T-helper 17 cell (primary cell): ENCODE data around the gene RASD2. TPM values are rescaled to one million over a fixed set of nuclear protein-coding genes. Genes with fewer than 3 reads are reported as not detected.

Experiments
- ATAC-seq: fragments of 150-1000 bp; cut with Tn5 transposase; 2 replicates; pipeline ENCODE4 v1.10.0; 2021; ENCODE audit warnings: mild to moderate bottlenecking, moderate library complexity
- DNase-seq, 3 donors: peaks; one replicate each; pipeline versions ENCODE4 v3.0.0 to v3.0.0-alpha.2; 2020 to 2021
- H3K9me3 ChIP-seq: one replicate; pipeline ENCODE4 v1.7.0; 2013; ENCODE audit warnings: low read length, mild to moderate bottlenecking; ENCODE audit not compliant: control insufficient read depth, poor library complexity, severe bottlenecking
- H3K27ac Mint-ChIP-seq: one replicate; pipeline ENCODE4 v1.8.0; 2022; ENCODE audit warnings: mild to moderate bottlenecking, moderate library complexity, mixed read lengths
- H3K27me3 Mint-ChIP-seq: one replicate; pipeline ENCODE4 v1.8.0; 2022; ENCODE audit warnings: mixed read lengths
- H3K36me3 Mint-ChIP-seq: one replicate; pipeline ENCODE4 v1.8.0; 2022; ENCODE audit warnings: low read depth, mixed read lengths
- H3K4me1 Mint-ChIP-seq: one replicate; pipeline ENCODE4 v1.8.0; 2022; ENCODE audit warnings: mild to moderate bottlenecking, mixed read lengths
- H3K4me3 Mint-ChIP-seq: one replicate; pipeline ENCODE4 v1.8.0; 2022; ENCODE audit warnings: mild to moderate bottlenecking, moderate library complexity, mixed read lengths
- total RNA-seq, 4 donors: library from RNA in 2 of 4; stranded (reverse) in 2 of 4; gene quantifications; one replicate each; pipeline ENCODE4 v1.2.3 and lab custom pipeline; 2022 to 2026

The RASD2 gene
- total RNA-seq, 2 donors from 2014 or later: 0.67 to 1.4 TPM

DNA sequence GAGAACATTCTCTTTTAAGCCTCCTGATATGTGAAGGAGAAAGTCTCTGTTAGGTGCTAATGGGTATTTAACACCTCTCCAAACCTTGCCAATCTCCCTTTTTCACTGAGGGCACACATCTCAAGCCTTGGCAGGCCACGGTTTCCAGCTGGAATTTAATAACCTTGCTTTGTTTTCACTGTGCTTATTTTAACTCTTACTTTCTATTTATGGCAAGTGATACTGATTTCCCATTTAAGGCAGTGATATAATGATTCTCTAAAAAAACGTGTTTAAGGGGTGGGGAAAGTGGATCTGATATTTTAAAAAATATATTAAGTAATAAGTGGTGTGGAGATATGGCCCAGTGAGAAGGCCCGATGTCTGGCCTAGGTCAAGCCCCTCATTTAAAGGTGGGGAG lies 1.1 kb upstream of the RASD2 start:
- Mint-ChIP-seq H3K4me3 (peak overlapping the region; percentile 64), H3K27me3 (peaks cover 33% of the 10 kb centered on the region), H3K4me1 (peaks cover 9% of the 10 kb centered on the region), H3K36me3 (peaks cover 2% of the 10 kb centered on the region), H3K27ac (no peak overlapping the region)
- no peaks in the 10 kb centered on the region for H3K9me3 ChIP-seq
- DNase-seq (no peak), ATAC-seq (no peak)

DNA sequence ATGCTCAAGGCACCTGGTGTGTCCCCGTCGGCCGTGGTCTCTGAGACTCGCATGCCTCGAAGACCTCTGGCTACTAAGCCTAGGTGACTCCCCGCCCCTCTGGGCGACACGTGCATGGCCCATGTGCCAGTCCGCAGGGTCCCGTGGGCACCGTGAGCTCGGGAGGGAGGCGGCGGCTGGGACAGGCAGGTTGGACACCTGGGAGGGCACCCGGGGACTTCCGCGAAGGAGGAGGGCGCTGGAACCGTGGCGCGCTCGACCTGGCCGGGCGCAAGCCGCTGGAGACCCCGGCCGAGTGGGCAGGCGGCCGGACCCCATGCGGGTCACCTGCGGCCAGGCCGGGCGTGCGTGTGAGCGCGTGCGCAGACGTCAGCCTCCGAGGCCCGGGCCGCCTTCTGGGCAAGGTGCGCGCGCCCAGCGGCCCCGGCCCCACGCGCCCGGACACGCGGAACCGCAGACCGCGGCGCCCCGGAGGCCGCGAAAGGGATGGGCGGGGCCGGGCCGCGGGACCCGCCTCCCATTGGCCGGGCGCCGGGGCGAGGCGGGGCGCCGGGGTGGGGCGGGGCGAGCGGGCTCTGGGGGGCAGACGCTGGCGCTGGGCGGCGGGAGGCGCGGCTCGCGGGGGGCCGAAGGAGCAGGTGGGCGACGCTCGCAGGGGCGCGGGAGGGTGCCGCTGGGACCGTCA lies 579 bp upstream of the RASD2 start:
- DNase-seq (peak; percentile 53 to 64 (median 59)), ATAC-seq (peak; percentile 91)
- peaks cover 2% of the 10 kb centered on the region for H3K36me3 Mint-ChIP-seq
- H3K27ac Mint-ChIP-seq: no peak overlapping the region
- H3K4me1 Mint-ChIP-seq: peaks cover 9% of the 10 kb centered on the region
- H3K9me3 ChIP-seq: no peaks in the 10 kb centered on the region
- peaks cover 39% of the 10 kb centered on the region for H3K27me3 Mint-ChIP-seq
- peak overlapping the region; percentile 82 for H3K4me3 Mint-ChIP-seq

GRCh38 chr22:35541254-35541748 lies 670 bp downstream of the RASD2 start:
- H3K9me3 ChIP-seq: no peaks in the 10 kb centered on the region
- Mint-ChIP-seq H3K36me3 (peaks cover 2% of the 10 kb centered on the region), H3K4me1 (peaks cover 9% of the 10 kb centered on the region), H3K27me3 (peaks cover 51% of the 10 kb centered on the region), H3K27ac (no peak overlapping the region), H3K4me3 (peak overlapping the region; percentile 52)
- DNase-seq (no peak), ATAC-seq (no peak)

DNA sequence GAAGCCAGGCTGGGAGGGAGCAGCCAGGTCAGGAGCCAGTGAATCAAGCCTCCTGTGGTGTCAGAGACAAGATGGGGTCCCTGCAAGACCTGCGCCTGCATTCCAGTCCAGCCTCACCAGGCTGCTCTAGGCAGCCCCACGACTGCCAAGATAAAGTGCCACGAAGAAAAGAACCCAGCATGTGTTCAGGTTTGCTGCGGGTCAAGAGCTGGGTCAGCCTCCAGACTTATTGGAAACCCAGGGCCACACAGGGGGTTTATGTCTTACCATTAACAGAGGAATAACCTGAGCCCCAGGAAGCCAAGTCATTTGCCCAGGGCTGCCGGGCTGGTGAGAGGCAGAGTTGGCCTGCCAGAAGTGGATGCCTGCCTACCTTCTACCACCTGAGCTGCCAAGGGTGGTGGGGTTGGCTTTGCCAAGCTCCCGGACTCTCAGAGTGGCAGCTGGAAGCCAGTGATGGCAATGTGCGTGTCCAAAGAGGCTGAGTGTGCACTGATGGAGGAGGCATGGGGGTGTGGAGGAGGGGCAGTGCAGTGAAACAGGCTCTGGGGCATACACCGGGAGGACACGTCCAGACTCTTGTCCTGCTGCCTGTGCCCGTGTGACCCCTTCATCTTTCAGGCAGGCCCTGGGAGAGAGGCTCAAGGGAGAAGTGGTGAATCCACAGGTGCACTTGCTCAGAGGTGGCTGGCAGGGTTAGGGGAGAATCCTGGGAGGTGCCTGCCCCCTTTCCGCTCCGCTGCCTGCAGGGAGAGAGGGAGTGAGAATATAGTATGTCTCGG lies 1.7 kb downstream of the RASD2 start:
- H3K27ac Mint-ChIP-seq: no peak overlapping the region
- DNase-seq (no peak), ATAC-seq (no peak)
- no peak overlapping the region for H3K4me3 Mint-ChIP-seq
- H3K4me1 Mint-ChIP-seq: peaks cover 9% of the 10 kb centered on the region
- H3K27me3 Mint-ChIP-seq: peaks cover 53% of the 10 kb centered on the region
- H3K9me3 ChIP-seq: no peaks in the 10 kb centered on the region
- H3K36me3 Mint-ChIP-seq: peaks cover 2% of the 10 kb centered on the region

- no peak for DNase-seq
- peaks cover 53% of the 10 kb centered on the region for H3K27me3 Mint-ChIP-seq
- H3K4me1 Mint-ChIP-seq: peaks cover 9% of the 10 kb centered on the region
- no peaks in the 10 kb centered on the region for H3K9me3 ChIP-seq
- H3K36me3 Mint-ChIP-seq: peaks cover 2% of the 10 kb centered on the region
- H3K27ac Mint-ChIP-seq: no peak overlapping the region
- H3K4me3 Mint-ChIP-seq: no peak overlapping the region
- ATAC-seq: no peak
These were observed 2.4 kb downstream of the RASD2 start for GRCh38 chr22:35542939-35543516.

DNA sequence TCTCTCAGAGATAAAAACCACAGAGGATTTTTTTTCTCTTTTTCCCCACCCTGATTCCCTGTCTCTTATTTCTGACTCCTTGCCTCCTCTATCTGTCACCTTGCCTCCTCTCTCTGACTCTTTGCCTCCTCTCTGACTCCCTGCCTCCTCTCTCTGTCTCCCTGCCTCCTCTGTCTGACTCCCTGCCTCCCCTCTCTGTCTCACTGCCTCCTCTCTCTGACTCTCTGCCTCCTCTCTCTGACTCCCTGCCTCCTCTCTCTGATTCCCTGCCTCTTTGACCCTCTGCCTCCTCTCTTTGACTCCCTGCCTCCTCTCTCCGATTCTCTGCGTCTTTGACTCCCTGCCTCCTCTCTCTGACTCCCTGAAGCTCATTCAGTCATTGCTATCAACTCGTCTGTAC lies 3.1 kb downstream of the RASD2 start:
- H3K27ac Mint-ChIP-seq: no peak overlapping the region
- peaks cover 53% of the 10 kb centered on the region for H3K27me3 Mint-ChIP-seq
- no peaks in the 10 kb centered on the region for H3K9me3 ChIP-seq
- DNase-seq (no peak), ATAC-seq (no peak)
- peaks cover 9% of the 10 kb centered on the region for H3K4me1 Mint-ChIP-seq
- H3K36me3 Mint-ChIP-seq: peaks cover 2% of the 10 kb centered on the region
- H3K4me3 Mint-ChIP-seq: no peak overlapping the region

GRCh38 chr22:35544189-35544588 lies 3.6 kb downstream of the RASD2 start:
- ATAC-seq: no peak
- DNase-seq: no peak
- Mint-ChIP-seq H3K4me3 (no peak overlapping the region), H3K4me1 (peaks cover 9% of the 10 kb centered on the region), H3K36me3 (peaks cover 2% of the 10 kb centered on the region), H3K27me3 (peaks cover 53% of the 10 kb centered on the region), H3K27ac (no peak overlapping the region)
- no peaks in the 10 kb centered on the region for H3K9me3 ChIP-seq

GRCh38 chr22:35544827-35545226 lies 4.2 kb downstream of the RASD2 start:
- no peak overlapping the region for H3K4me3 Mint-ChIP-seq
- peaks cover 53% of the 10 kb centered on the region for H3K27me3 Mint-ChIP-seq
- no peak overlapping the region for H3K27ac Mint-ChIP-seq
- peaks cover 2% of the 10 kb centered on the region for H3K36me3 Mint-ChIP-seq
- DNase-seq (no peak), ATAC-seq (no peak)
- peaks cover 9% of the 10 kb centered on the region for H3K4me1 Mint-ChIP-seq
- no peaks in the 10 kb centered on the region for H3K9me3 ChIP-seq

GRCh38 chr22:35546886-35547285 lies 6.3 kb downstream of the RASD2 start:
- DNase-seq (no peak), ATAC-seq (no peak)
- H3K27me3 Mint-ChIP-seq: peaks cover 46% of the 10 kb centered on the region
- H3K27ac Mint-ChIP-seq: no peak overlapping the region
- peaks cover 2% of the 10 kb centered on the region for H3K36me3 Mint-ChIP-seq
- H3K4me3 Mint-ChIP-seq: no peak overlapping the region
- no peaks in the 10 kb centered on the region for H3K9me3 ChIP-seq
- H3K4me1 Mint-ChIP-seq: peaks cover 5% of the 10 kb centered on the region

- Mint-ChIP-seq H3K4me3 (no peak overlapping the region), H3K36me3 (peaks cover 2% of the 10 kb centered on the region), H3K27ac (no peak overlapping the region), H3K27me3 (peaks cover 33% of the 10 kb centered on the region), H3K4me1 (peaks cover 13% of the 10 kb centered on the region)
- DNase-seq (no peak), ATAC-seq (no peak)
- no peaks in the 10 kb centered on the region for H3K9me3 ChIP-seq
These were observed 7.5 kb downstream of the RASD2 start for GRCh38 chr22:35547987-35548721.

GRCh38 chr22:35548722-35549112 lies 8.1 kb downstream of the RASD2 start:
- Mint-ChIP-seq H3K27ac (no peak overlapping the region), H3K4me3 (no peak overlapping the region), H3K4me1 (peaks cover 12% of the 10 kb centered on the region), H3K27me3 (peaks cover 28% of the 10 kb centered on the region), H3K36me3 (no peaks in the 10 kb centered on the region)
- no peak for ATAC-seq
- DNase-seq: no peak
- H3K9me3 ChIP-seq: no peaks in the 10 kb centered on the region

DNA sequence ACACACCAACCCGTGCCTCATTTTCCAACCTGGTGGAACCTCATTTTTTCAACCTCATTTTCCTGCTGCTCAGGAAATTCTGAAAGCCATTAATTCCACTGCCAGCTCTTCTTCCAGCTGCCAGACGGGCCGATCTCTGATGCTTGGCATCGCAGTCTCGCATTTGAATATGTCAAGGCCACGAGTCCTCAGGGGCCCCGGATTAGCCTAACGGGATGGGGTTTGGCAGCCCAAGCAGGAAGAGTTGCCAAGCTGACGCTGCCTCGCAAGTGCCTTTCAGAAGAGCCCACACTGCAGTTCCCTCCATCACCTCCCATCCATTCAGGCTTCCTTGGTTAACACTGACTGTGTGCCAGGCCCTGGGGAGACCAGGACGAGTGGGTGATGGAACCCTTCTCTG lies 8.7 kb downstream of the RASD2 start:
- H3K9me3 ChIP-seq: no peaks in the 10 kb centered on the region
- no peak for ATAC-seq
- Mint-ChIP-seq H3K27me3 (peaks cover 22% of the 10 kb centered on the region), H3K4me3 (no peak overlapping the region), H3K27ac (no peak overlapping the region), H3K4me1 (peaks cover 12% of the 10 kb centered on the region), H3K36me3 (no peaks in the 10 kb centered on the region)
- no peak for DNase-seq
